ENCODE measurements around the gene RNASEL. TPM values are rescaled to one million over a fixed set of nuclear protein-coding genes. Genes with fewer than 3 reads are reported as not detected.

The RNASEL gene
- total RNA-seq, 1 experiment from 2014 or later = 2.9 TPM

- Mint-ChIP-seq H3K4me3 (ENCODE audit: unreplicated experiment) (no peak overlapping the region), H3K27me3 (ENCODE audit: insufficient read depth, unreplicated experiment) (no peaks in the 10 kb centered on the region), H3K27ac (ENCODE audit: unreplicated experiment) (no peak overlapping the region), H3K36me3 (ENCODE audit: insufficient read depth, unreplicated experiment) (no peaks in the 10 kb centered on the region), H3K9me3 (ENCODE audit: unreplicated experiment) (no peaks in the 10 kb centered on the region), H3K4me1 (ENCODE audit: low read depth, unreplicated experiment) (peaks cover 23% of the 10 kb centered on the region)
- no TSS peak for BruUV-seq (replicated peaks)
- DNase-seq = no peak
- no peak overlapping the region for H3K4me3 ChIP-seq (ENCODE audit: low read depth, low read length)
- H3K36me3 ChIP-seq (ENCODE audit: control insufficient read depth, insufficient read depth, low read length) = no peaks in the 10 kb centered on the region
- peaks cover 13% of the 10 kb centered on the region; the same call in 1 of the 2 replicates for H3K4me1 ChIP-seq
- no peaks in the 10 kb centered on the region; the same call in 1 of the 2 replicates for H3K27me3 ChIP-seq (replicated peaks; ENCODE audit: control insufficient read depth, insufficient read depth, low read length)
- TF ChIP-seq, protein P1, sequence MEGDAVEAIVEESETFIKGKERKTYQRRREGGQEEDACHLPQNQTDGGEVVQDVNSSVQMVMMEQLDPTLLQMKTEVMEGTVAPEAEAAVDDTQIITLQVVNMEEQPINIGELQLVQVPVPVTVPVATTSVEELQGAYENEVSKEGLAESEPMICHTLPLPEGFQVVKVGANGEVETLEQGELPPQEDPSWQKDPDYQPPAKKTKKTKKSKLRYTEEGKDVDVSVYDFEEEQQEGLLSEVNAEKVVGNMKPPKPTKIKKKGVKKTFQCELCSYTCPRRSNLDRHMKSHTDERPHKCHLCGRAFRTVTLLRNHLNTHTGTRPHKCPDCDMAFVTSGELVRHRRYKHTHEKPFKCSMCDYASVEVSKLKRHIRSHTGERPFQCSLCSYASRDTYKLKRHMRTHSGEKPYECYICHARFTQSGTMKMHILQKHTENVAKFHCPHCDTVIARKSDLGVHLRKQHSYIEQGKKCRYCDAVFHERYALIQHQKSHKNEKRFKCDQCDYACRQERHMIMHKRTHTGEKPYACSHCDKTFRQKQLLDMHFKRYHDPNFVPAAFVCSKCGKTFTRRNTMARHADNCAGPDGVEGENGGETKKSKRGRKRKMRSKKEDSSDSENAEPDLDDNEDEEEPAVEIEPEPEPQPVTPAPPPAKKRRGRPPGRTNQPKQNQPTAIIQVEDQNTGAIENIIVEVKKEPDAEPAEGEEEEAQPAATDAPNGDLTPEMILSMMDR (IDR thresholded peaks at IDR 0.05; ENCODE audit: insufficient read depth in 1 of 2, low read depth in 1 of 2, low read length in 1 of 2, severe bottlenecking in 1 of 2, unreplicated experiment in 1 of 2) = no peak
- H3K9me3 ChIP-seq = no peaks in the 10 kb centered on the region
- ChIA-PET POLR2A (no interaction called here), CTCF (no interaction called here)
- intact Hi-C loops (cut with micrococcal nuclease; ENCODE audit: unreplicated experiment) = no loop called here
Measured at GRCh38 chr1:182626527-182626926, 37.5 kb upstream of the RNASEL start.

GRCh38 chr1:182625719-182626504, 36.9 kb upstream of the RNASEL start:
- TF ChIP-seq, protein P1 (IDR thresholded peaks at IDR 0.05; ENCODE audit: insufficient read depth in 1 of 2, low read depth in 1 of 2, low read length in 1 of 2, severe bottlenecking in 1 of 2, unreplicated experiment in 1 of 2) = no peak
- no peaks in the 10 kb centered on the region for H3K9me3 ChIP-seq
- Mint-ChIP-seq H3K36me3 (ENCODE audit: insufficient read depth, unreplicated experiment) (no peaks in the 10 kb centered on the region), H3K4me3 (ENCODE audit: unreplicated experiment) (no peak overlapping the region), H3K4me1 (ENCODE audit: low read depth, unreplicated experiment) (peaks cover 19% of the 10 kb centered on the region), H3K27ac (ENCODE audit: unreplicated experiment) (no peak overlapping the region), H3K9me3 (ENCODE audit: unreplicated experiment) (peaks cover 4% of the 10 kb centered on the region), H3K27me3 (ENCODE audit: insufficient read depth, unreplicated experiment) (no peaks in the 10 kb centered on the region)
- no peaks in the 10 kb centered on the region for H3K36me3 ChIP-seq (ENCODE audit: control insufficient read depth, insufficient read depth, low read length)
- H3K4me1 ChIP-seq = peaks cover 8% of the 10 kb centered on the region; the same call in 1 of the 2 replicates
- CTCF ChIA-PET = no interaction called here
- no TSS peak for BruUV-seq (replicated peaks)
- POLR2A ChIA-PET = no interaction called here
- H3K4me3 ChIP-seq (ENCODE audit: low read depth, low read length) = no peak overlapping the region
- no peaks in the 10 kb centered on the region; the same call in 1 of the 2 replicates for H3K27me3 ChIP-seq (replicated peaks; ENCODE audit: control insufficient read depth, insufficient read depth, low read length)
- intact Hi-C loops (cut with micrococcal nuclease; ENCODE audit: unreplicated experiment) = no loop called here
- DNase-seq = no peak

GRCh38 chr1:182625024-182625423, 36.0 kb upstream of the RNASEL start:
- H3K36me3 Mint-ChIP-seq (ENCODE audit: insufficient read depth, unreplicated experiment) = no peaks in the 10 kb centered on the region
- TF ChIP-seq, protein P1 (IDR thresholded peaks at IDR 0.05; ENCODE audit: insufficient read depth in 1 of 2, low read depth in 1 of 2, low read length in 1 of 2, severe bottlenecking in 1 of 2, unreplicated experiment in 1 of 2) = no peak
- no peaks in the 10 kb centered on the region for H3K4me1 ChIP-seq
- no peaks in the 10 kb centered on the region for H3K36me3 ChIP-seq (ENCODE audit: control insufficient read depth, insufficient read depth, low read length)
- H3K27me3 Mint-ChIP-seq (ENCODE audit: insufficient read depth, unreplicated experiment) = peaks cover 3% of the 10 kb centered on the region
- intact Hi-C loops (cut with micrococcal nuclease; ENCODE audit: unreplicated experiment) = no loop called here
- ChIA-PET CTCF (no interaction called here), POLR2A (no interaction called here)
- H3K9me3 ChIP-seq = no peaks in the 10 kb centered on the region
- H3K4me3 Mint-ChIP-seq (ENCODE audit: unreplicated experiment) = no peak overlapping the region
- no peak overlapping the region for H3K4me3 ChIP-seq (ENCODE audit: low read depth, low read length)
- no peaks in the 10 kb centered on the region; the same call in 1 of the 2 replicates for H3K27me3 ChIP-seq (replicated peaks; ENCODE audit: control insufficient read depth, insufficient read depth, low read length)
- no peak for DNase-seq
- H3K27ac Mint-ChIP-seq (ENCODE audit: unreplicated experiment) = no peak overlapping the region
- peaks cover 10% of the 10 kb centered on the region for H3K4me1 Mint-ChIP-seq (ENCODE audit: low read depth, unreplicated experiment)
- peaks cover 12% of the 10 kb centered on the region for H3K9me3 Mint-ChIP-seq (ENCODE audit: unreplicated experiment)
- no TSS peak for BruUV-seq (replicated peaks)
